Measurements from ENCODE around the gene TRMT1.
A peak's percentile ranks its signal among the peaks of the same experiment; 100 is the strongest.

Gene TRMT1

GRCh38 chr19:13117176-13117771, 734 bp upstream of the TRMT1 start:
- Histone ChIP-seq H3K4me1 (ENCODE audit: control insufficient read depth in 5 of 5, insufficient read depth in 5 of 5, low read length in 5 of 5) (peaks cover 14 to 52% (median 47%) of the 10 kb centered on the region in 5 donors), H3K4me3 (ENCODE audit: low read depth in 1 of 5, low read length in 5 of 5) (peak overlapping the region; percentile 69 to 99 (median 96)), H3K9me3 (ENCODE audit: control insufficient read depth in 5 of 5, low read length in 5 of 5) (no peaks in the 10 kb centered on the region), H3K27me3 (ENCODE audit: control insufficient read depth in 5 of 5, insufficient read depth in 4 of 5, low read length in 5 of 5) (no peaks in the 10 kb centered on the region), H3K27ac (ENCODE audit: low read depth, low read length) (peak overlapping the region; percentile 79), H3K9ac (ENCODE audit: low read length in 5 of 5) (peak overlapping the region; percentile 1 to 98 (median 28)), H3K36me3 (ENCODE audit: control insufficient read depth in 5 of 5, insufficient read depth in 5 of 5, low read length in 5 of 5) (peaks cover 0 to 22% (median 13%) of the 10 kb centered on the region in 5 donors)

- H3K4me3 ChIP-seq (ENCODE audit: low read depth in 1 of 5, low read length in 5 of 5): peak overlapping the region; percentile 69 to 99 (median 96)
- no peaks in the 10 kb centered on the region for H3K27me3 ChIP-seq (ENCODE audit: control insufficient read depth in 5 of 5, insufficient read depth in 4 of 5, low read length in 5 of 5)
- peaks cover 14 to 50% (median 47%) of the 10 kb centered on the region in 5 donors for H3K4me1 ChIP-seq (ENCODE audit: control insufficient read depth in 5 of 5, insufficient read depth in 5 of 5, low read length in 5 of 5)
- H3K36me3 ChIP-seq (ENCODE audit: control insufficient read depth in 5 of 5, insufficient read depth in 5 of 5, low read length in 5 of 5): peaks cover 0 to 20% (median 10%) of the 10 kb centered on the region in 5 donors
- H3K27ac ChIP-seq (ENCODE audit: low read depth, low read length): peak overlapping the region; percentile 79
- H3K9ac ChIP-seq (ENCODE audit: low read length in 5 of 5): peak overlapping the region; percentile 66 to 98 (median 95)
- no peaks in the 10 kb centered on the region for H3K9me3 ChIP-seq (ENCODE audit: control insufficient read depth in 5 of 5, low read length in 5 of 5)
Observed at GRCh38 chr19:13115936-13116281, 631 bp downstream of the TRMT1 start.

GRCh38 chr19:13112555-13112954, 4.0 kb downstream of the TRMT1 start:
- no peak overlapping the region for H3K9ac ChIP-seq (ENCODE audit: low read length in 5 of 5)

GRCh38 chr19:13110099-13110610, 6.4 kb downstream of the TRMT1 start:
- Histone ChIP-seq H3K9ac (ENCODE audit: low read length in 5 of 5) (no peak overlapping the region), H3K36me3 (ENCODE audit: control insufficient read depth in 5 of 5, insufficient read depth in 5 of 5, low read length in 5 of 5) (peaks cover 0 to 43% (median 26%) of the 10 kb centered on the region in 5 donors), H3K9me3 (ENCODE audit: control insufficient read depth in 5 of 5, low read length in 5 of 5) (no peaks in the 10 kb centered on the region), H3K27me3 (ENCODE audit: control insufficient read depth in 5 of 5, insufficient read depth in 4 of 5, low read length in 5 of 5) (no peaks in the 10 kb centered on the region), H3K4me1 (ENCODE audit: control insufficient read depth in 5 of 5, insufficient read depth in 5 of 5, low read length in 5 of 5) (peaks cover 0 to 4% (median under 1%) of the 10 kb centered on the region in 5 donors), H3K27ac (ENCODE audit: low read depth, low read length) (no peak overlapping the region), H3K4me3 (ENCODE audit: low read depth in 1 of 5, low read length in 5 of 5) (no peak overlapping the region)

More at GRCh38 chr19:13112555-13112954, 4.0 kb downstream of the TRMT1 start:
- H3K9me3 ChIP-seq (ENCODE audit: control insufficient read depth in 5 of 5, low read length in 5 of 5): no peaks in the 10 kb centered on the region
- peaks cover 0 to 39% (median 23%) of the 10 kb centered on the region in 5 donors for H3K36me3 ChIP-seq (ENCODE audit: control insufficient read depth in 5 of 5, insufficient read depth in 5 of 5, low read length in 5 of 5)
- peaks cover 5 to 24% (median 22%) of the 10 kb centered on the region in 5 donors for H3K4me1 ChIP-seq (ENCODE audit: control insufficient read depth in 5 of 5, insufficient read depth in 5 of 5, low read length in 5 of 5)
- H3K27me3 ChIP-seq (ENCODE audit: control insufficient read depth in 5 of 5, insufficient read depth in 4 of 5, low read length in 5 of 5): no peaks in the 10 kb centered on the region
- H3K4me3 ChIP-seq (ENCODE audit: low read depth in 1 of 5, low read length in 5 of 5): no peak overlapping the region
- no peak overlapping the region for H3K27ac ChIP-seq (ENCODE audit: low read depth, low read length)

GRCh38 chr19:13109361-13110098, 7.0 kb downstream of the TRMT1 start:
- Histone ChIP-seq H3K4me1 (ENCODE audit: control insufficient read depth in 5 of 5, insufficient read depth in 5 of 5, low read length in 5 of 5) (peaks cover 0 to 9% (median 5%) of the 10 kb centered on the region in 5 donors), H3K36me3 (ENCODE audit: control insufficient read depth in 5 of 5, insufficient read depth in 5 of 5, low read length in 5 of 5) (peaks cover 0 to 37% (median 23%) of the 10 kb centered on the region in 5 donors), H3K9ac (ENCODE audit: low read length in 5 of 5) (no peak overlapping the region), H3K27ac (ENCODE audit: low read depth, low read length) (no peak overlapping the region), H3K9me3 (ENCODE audit: control insufficient read depth in 5 of 5, low read length in 5 of 5) (no peaks in the 10 kb centered on the region), H3K4me3 (ENCODE audit: low read depth in 1 of 5, low read length in 5 of 5) (no peak overlapping the region), H3K27me3 (ENCODE audit: control insufficient read depth in 5 of 5, insufficient read depth in 4 of 5, low read length in 5 of 5) (no peaks in the 10 kb centered on the region)

GRCh38 chr19:13104848-13105711, 11.5 kb downstream of the TRMT1 start:
- Histone ChIP-seq H3K36me3 (ENCODE audit: control insufficient read depth in 5 of 5, insufficient read depth in 5 of 5, low read length in 5 of 5) (peaks cover 0 to 24% (median 20%) of the 10 kb centered on the region in 5 donors), H3K4me1 (ENCODE audit: control insufficient read depth in 5 of 5, insufficient read depth in 5 of 5, low read length in 5 of 5) (peaks cover 0 to 51% (median 42%) of the 10 kb centered on the region in 5 donors), H3K27ac (ENCODE audit: low read depth, low read length) (peak overlapping the region; percentile 75), H3K4me3 (ENCODE audit: low read depth in 1 of 5, low read length in 5 of 5) (peak overlapping the region in 3 of 5 donors; percentile 17 to 59 (median 35)), H3K9me3 (ENCODE audit: control insufficient read depth in 5 of 5, low read length in 5 of 5) (no peaks in the 10 kb centered on the region), H3K9ac (ENCODE audit: low read length in 5 of 5) (peak overlapping the region in 3 of 5 donors; percentile 1 to 64 (median 53)), H3K27me3 (ENCODE audit: control insufficient read depth in 5 of 5, insufficient read depth in 4 of 5, low read length in 5 of 5) (no peaks in the 10 kb centered on the region)

GRCh38 chr19:13104360-13104847, 12.1 kb downstream of the TRMT1 start:
- Histone ChIP-seq H3K4me3 (ENCODE audit: low read depth in 1 of 5, low read length in 5 of 5) (peak overlapping the region in 2 of 5 donors; percentile 35 to 59), H3K36me3 (ENCODE audit: control insufficient read depth in 5 of 5, insufficient read depth in 5 of 5, low read length in 5 of 5) (peaks cover 0 to 19% (median 15%) of the 10 kb centered on the region in 5 donors), H3K9me3 (ENCODE audit: control insufficient read depth in 5 of 5, low read length in 5 of 5) (no peaks in the 10 kb centered on the region), H3K4me1 (ENCODE audit: control insufficient read depth in 5 of 5, insufficient read depth in 5 of 5, low read length in 5 of 5) (peaks cover 0 to 58% (median 49%) of the 10 kb centered on the region in 5 donors), H3K27ac (ENCODE audit: low read depth, low read length) (peak overlapping the region; percentile 75), H3K9ac (ENCODE audit: low read length in 5 of 5) (peak overlapping the region in 3 of 5 donors; percentile 1 to 53 (median 19)), H3K27me3 (ENCODE audit: control insufficient read depth in 5 of 5, insufficient read depth in 4 of 5, low read length in 5 of 5) (no peaks in the 10 kb centered on the region)

- H3K4me3 ChIP-seq (ENCODE audit: low read depth in 1 of 5, low read length in 5 of 5): peak overlapping the region in 3 of 5 donors; percentile 35 to 76 (median 69)
- H3K9ac ChIP-seq (ENCODE audit: low read length in 5 of 5): peak overlapping the region in 1 of 5 donors; percentile 83
- peaks cover 0 to 64% (median 53%) of the 10 kb centered on the region in 5 donors for H3K4me1 ChIP-seq (ENCODE audit: control insufficient read depth in 5 of 5, insufficient read depth in 5 of 5, low read length in 5 of 5)
Observed at GRCh38 chr19:13103581-13104359, 12.8 kb downstream of the TRMT1 start.

More at GRCh38 chr19:13103581-13104359, 12.8 kb downstream of the TRMT1 start:
- Histone ChIP-seq H3K27me3 (ENCODE audit: control insufficient read depth in 5 of 5, insufficient read depth in 4 of 5, low read length in 5 of 5) (no peaks in the 10 kb centered on the region), H3K9me3 (ENCODE audit: control insufficient read depth in 5 of 5, low read length in 5 of 5) (no peaks in the 10 kb centered on the region), H3K36me3 (ENCODE audit: control insufficient read depth in 5 of 5, insufficient read depth in 5 of 5, low read length in 5 of 5) (peaks cover 0 to 13% (median 11%) of the 10 kb centered on the region in 5 donors), H3K27ac (ENCODE audit: low read depth, low read length) (peak overlapping the region; percentile 75)
